Nephron progenitor cell (in vitro differentiated cells): Measurements from ENCODE around the gene NPAS2.

ENCODE experiments used
- DNase-seq: peaks from one replicate; pipeline ENCODE4 v3.0.0; 2021
- H3K27ac Mint-ChIP-seq: 2 replicates; pipeline ENCODE4 v1.8.0; 2021; ENCODE audit warnings: mild to moderate bottlenecking, moderate library complexity, mixed read lengths
- H3K27me3 Mint-ChIP-seq: 2 replicates; pipeline ENCODE4 v1.8.0; 2021; ENCODE audit warnings: mild to moderate bottlenecking, low read depth, mixed read lengths; ENCODE audit not compliant: poor library complexity
- H3K36me3 Mint-ChIP-seq: 2 replicates; pipeline ENCODE4 v1.8.0; 2021; ENCODE audit warnings: low read depth, mixed read lengths
- H3K4me1 Mint-ChIP-seq: 2 replicates; pipeline ENCODE4 v1.8.0; 2021; ENCODE audit warnings: mixed read lengths
- H3K4me3 Mint-ChIP-seq: 2 replicates; pipeline ENCODE4 v1.8.0; 2021; ENCODE audit warnings: mild to moderate bottlenecking, moderate library complexity, mixed read lengths
- H3K9me3 Mint-ChIP-seq: 2 replicates; pipeline ENCODE4 v1.8.0; 2021; ENCODE audit warnings: mild to moderate bottlenecking, moderate library complexity, mixed read lengths
- CTCF ChIP-seq: fragments of 200-600 bp; sonication (generic); IDR thresholded peaks from 2 replicates; pipeline ENCODE4 v1.5.0; 2021; ENCODE audit warnings: antibody characterized with exemption

The NPAS2 gene

GRCh38 chr2:100952512-100952911, 132.6 kb downstream of the NPAS2 start:
- H3K27ac Mint-ChIP-seq = no peak overlapping the region

GRCh38 chr2:100953406-100954043, 133.6 kb downstream of the NPAS2 start:
- Mint-ChIP-seq H3K4me1 (peaks cover 24% of the 10 kb centered on the region), H3K9me3 (no peaks in the 10 kb centered on the region), H3K27ac (no peak overlapping the region), H3K4me3 (no peak overlapping the region), H3K27me3 (peaks cover 4% of the 10 kb centered on the region), H3K36me3 (no peaks in the 10 kb centered on the region)
- no peak for DNase-seq
- TF ChIP-seq CTCF = no peak

More at GRCh38 chr2:100952512-100952911, 132.6 kb downstream of the NPAS2 start:
- TF ChIP-seq CTCF = no peak
- peaks cover 24% of the 10 kb centered on the region for H3K4me1 Mint-ChIP-seq
- H3K27me3 Mint-ChIP-seq = no peaks in the 10 kb centered on the region
- no peak overlapping the region for H3K4me3 Mint-ChIP-seq
- no peak for DNase-seq
- no peaks in the 10 kb centered on the region for H3K9me3 Mint-ChIP-seq
- no peaks in the 10 kb centered on the region for H3K36me3 Mint-ChIP-seq

GRCh38 chr2:100954044-100954420, 134.1 kb downstream of the NPAS2 start:
- H3K36me3 Mint-ChIP-seq = no peaks in the 10 kb centered on the region
- TF ChIP-seq CTCF = no peak
- peaks cover 4% of the 10 kb centered on the region for H3K27me3 Mint-ChIP-seq
- no peaks in the 10 kb centered on the region for H3K9me3 Mint-ChIP-seq
- no peak for DNase-seq
- H3K4me3 Mint-ChIP-seq = no peak overlapping the region
- H3K4me1 Mint-ChIP-seq = peaks cover 19% of the 10 kb centered on the region
- H3K27ac Mint-ChIP-seq = no peak overlapping the region

GRCh38 chr2:100955226-100955625, 135.3 kb downstream of the NPAS2 start:
- H3K27ac Mint-ChIP-seq = no peak overlapping the region
- H3K36me3 Mint-ChIP-seq = no peaks in the 10 kb centered on the region
- H3K4me3 Mint-ChIP-seq = no peak overlapping the region

GRCh38 chr2:100956081-100956480, 136.1 kb downstream of the NPAS2 start:
- no peak for DNase-seq

More at GRCh38 chr2:100955226-100955625, 135.3 kb downstream of the NPAS2 start:
- no peaks in the 10 kb centered on the region for H3K9me3 Mint-ChIP-seq
- H3K4me1 Mint-ChIP-seq = peaks cover 7% of the 10 kb centered on the region
- TF ChIP-seq CTCF = no peak
- DNase-seq = no peak
- peaks cover 4% of the 10 kb centered on the region for H3K27me3 Mint-ChIP-seq

More at GRCh38 chr2:100956081-100956480, 136.1 kb downstream of the NPAS2 start:
- Mint-ChIP-seq H3K27ac (no peak overlapping the region), H3K27me3 (peaks cover 4% of the 10 kb centered on the region), H3K4me3 (no peak overlapping the region), H3K4me1 (peaks cover 6% of the 10 kb centered on the region), H3K36me3 (no peaks in the 10 kb centered on the region), H3K9me3 (no peaks in the 10 kb centered on the region)
- no peak for TF ChIP-seq CTCF
